ENCODE results near the gene TULP1.

- TF ChIP-seq ZNF274 (IDR thresholded peaks at IDR 0.05; ENCODE audit: low read depth, low read length): no peak
- no peak for TF ChIP-seq YY1 (IDR thresholded peaks at IDR 0.05; ENCODE audit: insufficient read depth, insufficient read length)
Measured at GRCh38 chr6:35451354-35452182, 61.1 kb downstream of the TULP1 start.
